Karpas-422 (cell line): Measurements from ENCODE around the gene ATP6V0E1. TPM values are rescaled to one million over a fixed set of nuclear protein-coding genes. Genes with fewer than 3 reads are reported as not detected.
A peak's percentile ranks its signal among the peaks of the same experiment; 100 is the strongest.

ENCODE experiments used
- DNase-seq: peaks from one replicate; pipeline ENCODE4 v3.0.0-alpha.2; 2015
- H2AFZ ChIP-seq: fragments of 200-600 bp; sonication (generic); 2 replicates; pipeline ENCODE4 v1.6.1; 2014; ENCODE audit warnings: antibody characterized with exemption, low read length, mixed read lengths
- H3K27ac ChIP-seq: fragments of 200-600 bp; sonication (generic); 2 replicates; pipeline ENCODE4 v1.5.1; 2014; ENCODE audit warnings: mild to moderate bottlenecking, low read length, moderate library complexity
- H3K27me3 ChIP-seq: fragments of 200-600 bp; sonication (generic); 2 replicates; pipeline ENCODE4 v1.6.1; 2014; ENCODE audit warnings: low read length, mixed read lengths
- H3K36me3 ChIP-seq: fragments of 200-600 bp; sonication (generic); 2 replicates; pipeline ENCODE4 v1.6.1; 2014; ENCODE audit warnings: low read length, mixed read lengths; ENCODE audit not compliant: insufficient read depth
- H3K4me1 ChIP-seq: fragments of 200-600 bp; sonication (generic); 2 replicates; pipeline ENCODE4 v1.6.1; 2014; ENCODE audit warnings: mild to moderate bottlenecking, low read length, mixed read lengths
- H3K4me2 ChIP-seq: fragments of 200-600 bp; sonication (generic); 2 replicates; pipeline ENCODE4 v1.6.1; 2014; ENCODE audit warnings: low read length, low read depth, mild to moderate bottlenecking; ENCODE audit not compliant: poor library complexity, severe bottlenecking
- H3K4me3 ChIP-seq: fragments of 200-600 bp; sonication (generic); 2 replicates; pipeline ENCODE4 v1.5.1; 2014; ENCODE audit warnings: mild to moderate bottlenecking, antibody characterized with exemption, low read length, mixed read lengths
- H3K79me2 ChIP-seq: fragments of 200-600 bp; sonication (generic); 2 replicates; pipeline ENCODE4 v1.6.1; 2014; ENCODE audit warnings: mild to moderate bottlenecking, low read length, mixed read lengths
- H3K9ac ChIP-seq: fragments of 200-600 bp; sonication (generic); 2 replicates; pipeline ENCODE4 v1.6.0; 2014; ENCODE audit warnings: low read length
- H3K9me2 ChIP-seq: fragments of 200-600 bp; sonication (generic), shearing (Covaris generic); replicated peaks from 2 replicates; pipeline ENCODE4 v1.6.0; 2014; ENCODE audit warnings: mild to moderate bottlenecking, low read length, moderate library complexity; ENCODE audit not compliant: insufficient read depth
- H3K9me3 ChIP-seq: fragments of 300-700, 200-600 bp; sonication (generic); 2 replicates; pipeline ENCODE4 v1.6.1; 2014; ENCODE audit warnings: low read length, mixed read lengths
- H4K20me1 ChIP-seq: fragments of 200-600 bp; sonication (generic); 2 replicates; pipeline ENCODE4 v1.6.1; 2014; ENCODE audit warnings: mild to moderate bottlenecking, antibody characterized with exemption, low read length, low read depth; ENCODE audit not compliant: insufficient read depth
- total RNA-seq: library from RNA; depleted of rRNA; stranded (reverse); fragments of >200 nt; shearing (Covaris generic); gene quantifications from 2 replicates; pipeline ENCODE4 v1.2.3, GENCODE V29; 2014; ENCODE audit warnings: low replicate concordance

Gene ATP6V0E1
- total RNA-seq, 1 experiment from 2014 or later: 134 TPM

- no peak for DNase-seq
- peak overlapping the region; percentile 90 for H3K4me3 ChIP-seq
- H3K9me3 ChIP-seq: no peaks in the 10 kb centered on the region
- H3K27me3 ChIP-seq: no peaks in the 10 kb centered on the region
- H3K9ac ChIP-seq: peak overlapping the region; percentile 75
- no peaks in the 10 kb centered on the region for H3K9me2 ChIP-seq
- H3K27ac ChIP-seq: no peak overlapping the region
- H4K20me1 ChIP-seq: no peaks in the 10 kb centered on the region
- H3K4me2 ChIP-seq: peak overlapping the region; percentile 72
- no peaks in the 10 kb centered on the region for H3K36me3 ChIP-seq
- H3K79me2 ChIP-seq: peaks cover 14% of the 10 kb centered on the region
- no peak overlapping the region for H2AFZ ChIP-seq
- H3K4me1 ChIP-seq: peaks cover 9% of the 10 kb centered on the region
Observed at GRCh38 chr5:172959824-172960799, 23.5 kb upstream of the ATP6V0E1 start.

DNA sequence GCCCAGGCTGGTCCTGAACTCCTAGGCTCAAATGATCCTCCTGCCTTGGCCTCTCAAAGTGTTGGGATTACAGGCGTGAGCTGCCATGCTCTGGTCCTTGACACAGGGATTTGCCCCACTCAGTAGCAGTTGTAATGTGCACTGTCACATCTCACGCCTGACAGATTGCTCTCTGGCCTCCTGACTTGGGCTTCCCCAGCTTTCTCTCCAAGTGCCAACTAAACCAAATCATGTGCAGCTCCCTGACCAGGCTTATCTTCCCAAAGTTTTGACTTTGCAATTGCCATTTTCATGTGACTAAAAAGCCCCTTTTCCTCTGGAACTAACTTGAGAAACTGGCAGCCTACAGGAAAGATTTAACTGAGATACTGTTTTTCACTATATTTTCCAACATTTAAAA is 13.7 kb upstream of the ATP6V0E1 start:
- H3K9me2 ChIP-seq: no peaks in the 10 kb centered on the region
- no peaks in the 10 kb centered on the region for H3K27me3 ChIP-seq
- no peak overlapping the region for H2AFZ ChIP-seq
- no peaks in the 10 kb centered on the region for H3K4me1 ChIP-seq
- no peak overlapping the region for H3K9ac ChIP-seq
- H3K79me2 ChIP-seq: no peaks in the 10 kb centered on the region
- H3K4me2 ChIP-seq: no peak overlapping the region
- H3K9me3 ChIP-seq: no peaks in the 10 kb centered on the region
- no peak overlapping the region for H3K4me3 ChIP-seq
- H3K36me3 ChIP-seq: no peaks in the 10 kb centered on the region
- no peak overlapping the region for H3K27ac ChIP-seq
- no peak for DNase-seq
- no peaks in the 10 kb centered on the region for H4K20me1 ChIP-seq

GRCh38 chr5:172971482-172971881 is 12.1 kb upstream of the ATP6V0E1 start:
- Histone ChIP-seq H3K4me1 (no peaks in the 10 kb centered on the region), H3K79me2 (no peaks in the 10 kb centered on the region)

GRCh38 chr5:172972552-172972951 is 11.0 kb upstream of the ATP6V0E1 start:
- no peak overlapping the region for H3K27ac ChIP-seq
- no peaks in the 10 kb centered on the region for H3K4me1 ChIP-seq

More at GRCh38 chr5:172971482-172971881, 12.1 kb upstream of the ATP6V0E1 start:
- H3K27me3 ChIP-seq: no peaks in the 10 kb centered on the region
- no peak overlapping the region for H3K9ac ChIP-seq
- H3K9me3 ChIP-seq: no peaks in the 10 kb centered on the region
- no peak overlapping the region for H3K27ac ChIP-seq
- H2AFZ ChIP-seq: no peak overlapping the region
- no peaks in the 10 kb centered on the region for H4K20me1 ChIP-seq
- no peak for DNase-seq
- no peak overlapping the region for H3K4me2 ChIP-seq
- H3K36me3 ChIP-seq: no peaks in the 10 kb centered on the region
- H3K4me3 ChIP-seq: no peak overlapping the region
- H3K9me2 ChIP-seq: no peaks in the 10 kb centered on the region

DNA sequence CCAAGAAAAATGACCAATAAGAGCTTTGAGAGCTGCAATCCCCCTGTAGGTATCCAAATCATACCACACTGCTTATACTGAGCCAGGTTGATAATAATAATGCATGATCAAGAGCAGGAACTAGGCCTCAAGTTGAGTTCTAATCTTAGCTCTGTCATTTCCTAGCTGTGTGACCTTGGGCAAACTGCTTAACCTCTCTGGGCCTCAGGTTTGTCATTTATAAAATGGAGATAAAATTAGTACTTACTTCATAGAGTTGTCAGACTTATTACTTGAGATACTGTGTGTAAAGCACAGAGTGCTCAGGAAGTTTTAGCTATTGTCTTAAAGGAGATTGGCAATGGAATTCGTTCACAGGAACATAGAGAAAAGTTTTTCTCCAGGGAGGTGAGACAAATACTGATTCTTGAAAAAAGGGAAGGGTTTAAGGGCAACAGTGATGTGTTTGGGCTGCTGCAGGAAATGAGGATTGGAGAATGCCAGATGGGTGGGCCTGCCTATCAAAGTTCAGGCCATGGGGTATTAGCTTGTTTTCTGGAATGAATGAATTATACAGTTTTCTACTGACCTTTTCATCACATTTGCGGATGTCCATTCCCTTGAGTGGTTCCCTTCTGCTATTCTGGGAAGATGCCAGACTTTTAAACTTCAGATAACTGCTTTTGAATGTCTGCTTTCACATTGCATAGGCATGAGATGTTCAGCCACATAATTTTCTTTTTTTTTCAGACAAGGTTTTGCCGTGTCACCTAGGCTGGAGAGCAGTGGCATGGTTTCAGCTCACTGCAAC is 10.2 kb upstream of the ATP6V0E1 start:
- Histone ChIP-seq H3K36me3 (no peaks in the 10 kb centered on the region), H3K9me3 (no peaks in the 10 kb centered on the region), H3K4me2 (no peak overlapping the region), H3K9me2 (no peaks in the 10 kb centered on the region), H3K27me3 (no peaks in the 10 kb centered on the region), H4K20me1 (no peaks in the 10 kb centered on the region), H3K4me3 (no peak overlapping the region), H3K9ac (no peak overlapping the region), H2AFZ (no peak overlapping the region), H3K79me2 (no peaks in the 10 kb centered on the region), H3K4me1 (no peaks in the 10 kb centered on the region), H3K27ac (no peak overlapping the region)
- DNase-seq: no peak

More at GRCh38 chr5:172972552-172972951, 11.0 kb upstream of the ATP6V0E1 start:
- Histone ChIP-seq H3K4me2 (no peak overlapping the region), H2AFZ (no peak overlapping the region), H3K4me3 (no peak overlapping the region), H3K79me2 (no peaks in the 10 kb centered on the region), H3K9me3 (no peaks in the 10 kb centered on the region), H3K36me3 (no peaks in the 10 kb centered on the region), H3K9ac (no peak overlapping the region), H3K9me2 (no peaks in the 10 kb centered on the region), H3K27me3 (no peaks in the 10 kb centered on the region), H4K20me1 (no peaks in the 10 kb centered on the region)
- DNase-seq: no peak

DNA sequence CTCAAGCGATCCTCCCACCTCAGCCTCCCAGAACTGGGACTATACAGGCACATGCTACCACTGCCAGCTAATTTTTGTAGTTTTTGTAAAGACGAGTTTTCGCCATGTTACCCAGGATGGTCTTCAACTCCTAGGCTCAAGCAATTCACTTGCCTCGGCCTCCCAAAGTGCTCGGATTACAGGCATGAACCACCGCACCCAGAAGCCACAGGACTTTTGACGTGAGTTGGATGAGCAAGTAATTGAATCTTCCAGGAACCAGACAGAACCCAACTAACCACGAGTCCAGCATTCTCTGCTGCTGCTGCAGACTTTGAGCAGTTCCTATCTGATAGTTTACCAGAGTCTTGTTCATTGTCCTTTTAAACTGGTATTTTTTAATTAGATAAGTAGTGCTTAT is 9.6 kb upstream of the ATP6V0E1 start:
- DNase-seq: no peak
- no peak overlapping the region for H2AFZ ChIP-seq
- no peaks in the 10 kb centered on the region for H3K9me2 ChIP-seq
- H3K4me1 ChIP-seq: no peaks in the 10 kb centered on the region
- H3K36me3 ChIP-seq: no peaks in the 10 kb centered on the region
- H3K27me3 ChIP-seq: no peaks in the 10 kb centered on the region
- H3K79me2 ChIP-seq: no peaks in the 10 kb centered on the region
- H3K9ac ChIP-seq: no peak overlapping the region
- H3K27ac ChIP-seq: no peak overlapping the region
- no peaks in the 10 kb centered on the region for H3K9me3 ChIP-seq
- no peaks in the 10 kb centered on the region for H4K20me1 ChIP-seq
- H3K4me2 ChIP-seq: no peak overlapping the region
- H3K4me3 ChIP-seq: no peak overlapping the region

- Histone ChIP-seq H3K9me3 (no peaks in the 10 kb centered on the region), H4K20me1 (no peaks in the 10 kb centered on the region), H3K36me3 (no peaks in the 10 kb centered on the region), H3K27me3 (no peaks in the 10 kb centered on the region), H3K4me2 (no peak overlapping the region), H3K27ac (no peak overlapping the region), H3K9me2 (no peaks in the 10 kb centered on the region), H3K4me1 (no peaks in the 10 kb centered on the region), H3K4me3 (no peak overlapping the region), H3K79me2 (no peaks in the 10 kb centered on the region), H2AFZ (no peak overlapping the region), H3K9ac (no peak overlapping the region)
- no peak for DNase-seq
Observed at GRCh38 chr5:172975289-172975688, 8.3 kb upstream of the ATP6V0E1 start.

GRCh38 chr5:172979778-172980177 is 3.8 kb upstream of the ATP6V0E1 start:
- H3K27me3 ChIP-seq: no peaks in the 10 kb centered on the region
- no peaks in the 10 kb centered on the region for H4K20me1 ChIP-seq
- H3K4me3 ChIP-seq: no peak overlapping the region
- no peak overlapping the region for H3K4me2 ChIP-seq
- H3K27ac ChIP-seq: no peak overlapping the region
- no peaks in the 10 kb centered on the region for H3K9me3 ChIP-seq
- H3K79me2 ChIP-seq: peaks cover 12% of the 10 kb centered on the region
- H3K9me2 ChIP-seq: no peaks in the 10 kb centered on the region
- H3K9ac ChIP-seq: no peak overlapping the region
- peaks cover 5% of the 10 kb centered on the region for H3K4me1 ChIP-seq
- no peak overlapping the region for H2AFZ ChIP-seq
- no peak for DNase-seq
- no peaks in the 10 kb centered on the region for H3K36me3 ChIP-seq
